ENCODE results near the gene B3GNT9.

B3GNT9 gene

DNA sequence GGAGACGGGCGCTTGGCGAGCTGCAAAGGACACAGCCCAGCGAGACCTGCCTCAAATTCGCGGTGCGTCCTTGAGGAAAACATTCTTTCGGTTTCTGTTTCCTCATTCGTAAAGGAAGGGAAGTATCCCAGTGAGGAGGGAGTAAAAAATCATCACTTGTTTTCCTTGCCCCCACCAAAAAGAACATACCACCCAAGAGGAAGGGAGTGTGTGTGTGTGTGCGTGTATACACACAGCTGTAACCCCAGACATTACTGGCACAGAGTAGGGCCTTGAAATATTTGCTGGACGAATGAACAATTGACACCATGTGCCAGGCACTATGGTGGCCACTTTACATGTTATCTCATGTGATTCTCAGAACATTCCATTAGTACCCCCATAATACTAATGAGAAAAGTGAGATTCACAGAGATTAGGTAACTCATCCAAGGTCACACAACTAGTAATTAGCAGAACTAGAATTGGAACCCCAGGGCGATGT, 34.9 kb upstream of the B3GNT9 start:
- TF ChIP-seq, protein P1, sequence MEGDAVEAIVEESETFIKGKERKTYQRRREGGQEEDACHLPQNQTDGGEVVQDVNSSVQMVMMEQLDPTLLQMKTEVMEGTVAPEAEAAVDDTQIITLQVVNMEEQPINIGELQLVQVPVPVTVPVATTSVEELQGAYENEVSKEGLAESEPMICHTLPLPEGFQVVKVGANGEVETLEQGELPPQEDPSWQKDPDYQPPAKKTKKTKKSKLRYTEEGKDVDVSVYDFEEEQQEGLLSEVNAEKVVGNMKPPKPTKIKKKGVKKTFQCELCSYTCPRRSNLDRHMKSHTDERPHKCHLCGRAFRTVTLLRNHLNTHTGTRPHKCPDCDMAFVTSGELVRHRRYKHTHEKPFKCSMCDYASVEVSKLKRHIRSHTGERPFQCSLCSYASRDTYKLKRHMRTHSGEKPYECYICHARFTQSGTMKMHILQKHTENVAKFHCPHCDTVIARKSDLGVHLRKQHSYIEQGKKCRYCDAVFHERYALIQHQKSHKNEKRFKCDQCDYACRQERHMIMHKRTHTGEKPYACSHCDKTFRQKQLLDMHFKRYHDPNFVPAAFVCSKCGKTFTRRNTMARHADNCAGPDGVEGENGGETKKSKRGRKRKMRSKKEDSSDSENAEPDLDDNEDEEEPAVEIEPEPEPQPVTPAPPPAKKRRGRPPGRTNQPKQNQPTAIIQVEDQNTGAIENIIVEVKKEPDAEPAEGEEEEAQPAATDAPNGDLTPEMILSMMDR (IDR thresholded peaks at IDR 0.05; ENCODE audit: low read depth, low read length) = no peak
- H3K4me3 ChIP-seq (ENCODE audit: low read depth, low read length) = peak overlapping the region; percentile 16; the same call in 1 of the 2 replicates

DNA sequence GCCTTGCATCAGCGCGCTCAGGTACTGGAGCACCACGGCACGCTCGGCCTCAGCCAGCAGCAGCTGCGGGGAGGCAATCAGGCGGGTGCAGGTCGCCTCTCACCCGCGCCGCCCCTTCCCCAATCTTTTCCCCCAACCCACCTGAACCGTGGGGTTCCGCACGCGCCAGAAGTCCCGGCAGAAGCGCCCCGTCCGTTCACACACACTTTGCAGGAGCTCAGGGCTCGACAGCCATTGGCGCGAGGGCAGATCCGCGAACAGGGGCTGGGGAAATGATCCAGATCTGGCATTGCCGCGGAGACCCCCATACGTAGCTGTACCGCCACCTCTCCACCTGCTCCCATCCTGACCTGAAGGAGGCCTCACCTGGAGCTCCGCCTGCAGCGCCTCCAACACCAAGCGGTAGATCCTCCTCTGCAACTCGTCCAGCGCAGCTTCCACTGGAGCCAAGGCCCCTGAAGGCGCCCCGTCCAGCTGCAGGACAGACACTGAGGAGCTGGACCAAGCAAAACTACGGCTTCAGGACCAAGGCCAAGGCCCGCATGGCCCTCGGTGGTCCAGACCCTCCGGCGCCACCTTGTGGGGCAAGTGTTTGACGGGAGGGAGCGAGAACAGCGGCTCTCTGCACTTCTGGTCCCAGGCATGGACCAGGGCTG, 34.3 kb upstream of the B3GNT9 start:
- TF ChIP-seq, protein P1 (IDR thresholded peaks at IDR 0.05; ENCODE audit: low read depth, low read length) = peak; percentile 67; the same call in 1 of the 2 replicates
- peak overlapping the region; percentile 16; the same call in 1 of the 2 replicates for H3K4me3 ChIP-seq (ENCODE audit: low read depth, low read length)

DNA sequence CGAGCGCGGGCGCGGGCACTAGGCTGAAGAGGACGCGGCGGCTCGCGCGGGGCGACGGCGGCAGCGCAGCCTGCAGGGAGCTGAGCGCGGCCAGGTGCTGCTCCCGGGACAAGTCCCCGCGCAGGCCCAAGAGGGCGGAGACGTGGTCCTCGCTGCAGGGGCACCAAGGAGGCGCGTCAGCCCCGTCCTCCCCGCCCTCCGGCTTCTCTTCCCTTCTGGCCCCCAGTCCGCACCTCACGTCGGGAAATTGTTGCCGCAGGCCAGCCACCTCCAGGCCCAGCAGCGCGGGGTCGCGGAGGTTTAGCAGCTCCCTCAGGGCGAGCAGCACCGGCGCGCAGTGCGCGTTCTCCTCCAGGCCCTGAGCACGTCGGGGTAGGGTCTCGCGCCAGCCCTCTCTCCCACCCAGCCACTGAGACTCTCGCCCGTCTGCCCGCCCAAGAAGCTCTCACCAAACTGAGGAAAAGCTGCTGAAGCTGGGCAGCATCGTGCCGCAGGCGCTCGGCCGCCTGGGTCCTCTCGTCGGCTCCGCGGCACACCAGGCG, 33.7 kb upstream of the B3GNT9 start:
- TF ChIP-seq, protein P1 (IDR thresholded peaks at IDR 0.05; ENCODE audit: low read depth, low read length) = no peak

DNA sequence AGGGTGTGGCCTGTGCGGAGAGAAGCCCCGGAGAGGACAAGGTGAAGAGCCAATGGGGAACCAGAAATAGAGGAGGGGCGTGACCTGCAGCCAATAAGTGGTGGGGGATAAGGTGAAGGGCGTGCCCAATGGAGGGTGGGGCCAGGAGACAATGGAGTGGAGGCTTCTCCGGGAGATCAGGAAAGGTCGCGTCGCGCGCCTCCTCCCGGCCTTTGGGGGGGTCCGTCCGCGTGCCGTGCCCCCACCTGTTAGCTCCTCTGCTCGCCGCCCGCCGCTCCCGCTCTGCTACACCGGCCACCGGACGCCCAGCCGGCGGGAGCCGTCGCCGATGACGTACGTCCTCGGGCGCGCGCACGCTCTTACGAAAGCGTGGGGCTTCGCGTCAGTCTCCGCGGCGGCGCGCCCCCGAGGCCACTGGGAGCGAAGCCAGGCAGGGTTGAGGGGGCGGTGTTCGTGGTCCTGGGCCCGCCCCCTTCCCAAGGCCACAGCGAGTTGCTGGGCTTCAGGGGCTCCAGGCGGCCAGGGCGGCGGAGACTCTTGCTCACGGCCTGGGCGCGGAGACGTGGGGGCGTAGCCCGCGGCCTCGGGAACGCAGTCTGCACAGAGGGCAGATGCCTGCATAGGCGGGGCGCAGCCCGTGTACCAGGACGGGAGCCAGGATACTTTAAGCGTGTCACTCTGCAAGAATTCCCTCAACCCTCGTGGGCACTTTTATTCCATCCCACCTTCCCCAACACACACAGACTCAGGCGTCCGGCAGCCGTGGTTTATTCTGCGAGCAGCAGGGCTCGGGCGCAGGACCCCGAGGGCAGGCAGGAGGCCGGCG, 33.0 kb upstream of the B3GNT9 start, which contains the start of gene MATCAP1:
Gene MATCAP1, minus strand, starts transcription at position 337 of the 826 bp plus-strand sequence. CDS start 3,353 bp downstream, outside the sequence.
- TF ChIP-seq, protein P1 (IDR thresholded peaks at IDR 0.05; ENCODE audit: low read depth, low read length) = no peak

More for the DNA sequence above, 33.7 kb upstream of the B3GNT9 start:
- peak overlapping the region; percentile 78 for H3K4me3 ChIP-seq (ENCODE audit: low read depth, low read length)

DNA sequence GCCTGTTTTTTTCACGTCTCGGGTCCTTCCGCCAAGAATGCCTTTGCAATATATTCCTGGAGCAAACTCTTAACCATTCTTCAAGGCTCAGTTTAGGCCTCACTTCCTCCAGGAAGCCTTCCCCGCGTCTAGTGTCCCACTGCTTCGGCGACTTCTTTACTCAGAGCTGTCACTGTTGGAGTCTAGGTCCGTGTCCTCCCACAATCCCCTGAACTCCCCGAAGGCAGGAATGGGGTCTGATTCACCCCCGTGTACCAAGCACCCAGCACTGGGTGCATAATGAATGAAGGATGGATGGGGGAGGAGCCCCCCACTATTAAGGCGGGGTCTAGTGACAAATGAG, 32.5 kb upstream of the B3GNT9 start:
- H3K4me3 ChIP-seq (ENCODE audit: low read depth, low read length) = peak overlapping the region; percentile 78
- TF ChIP-seq, protein P1 (IDR thresholded peaks at IDR 0.05; ENCODE audit: low read depth, low read length) = no peak

More for the DNA sequence above, 33.0 kb upstream of the B3GNT9 start, which contains the start of gene MATCAP1:
- peak within 1 kb of the TSS; percentile 78 for H3K4me3 ChIP-seq (ENCODE audit: low read depth, low read length)

DNA sequence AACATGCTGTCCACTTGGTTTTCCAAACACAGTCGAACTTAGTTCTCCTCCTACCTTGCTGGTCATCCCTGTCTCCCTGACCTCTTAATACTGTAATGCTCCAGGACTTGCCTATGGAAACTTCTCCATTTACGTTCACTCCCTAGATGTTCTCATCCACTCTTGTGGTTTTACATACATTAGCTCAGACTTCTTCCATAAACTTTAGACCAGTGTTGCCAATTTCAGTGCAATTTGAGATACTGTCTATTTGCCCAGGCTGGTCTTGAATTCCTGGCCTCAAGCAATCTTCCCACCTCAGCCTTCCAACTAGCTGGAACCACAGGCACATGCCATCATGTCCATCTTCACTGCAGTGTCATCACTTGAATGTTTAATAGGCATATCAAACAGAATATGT, 31.5 kb upstream of the B3GNT9 start:
- TF ChIP-seq, protein P1 (IDR thresholded peaks at IDR 0.05; ENCODE audit: low read depth, low read length) = no peak
- H3K4me3 ChIP-seq (ENCODE audit: low read depth, low read length) = peak overlapping the region; percentile 78

Measured in WI38 (cell line).